Ishikawa (cell line): ENCODE results near the gene FOXP1.

ENCODE experiments used
- CEBPB ChIP-seq: IDR thresholded peaks from 2 replicates; pipeline ENCODE4 v1.6.1; 2012
- CREB1 ChIP-seq: IDR thresholded peaks from 2 replicates; pipeline ENCODE4 v1.6.1; 2012; ENCODE audit warnings: low read depth
- EGR1 ChIP-seq: IDR thresholded peaks from 2 replicates; pipeline ENCODE4 v1.6.1; 2012
- EP300 ChIP-seq: IDR thresholded peaks from 2 replicates; pipeline ENCODE4 v1.6.1; 2012; ENCODE audit warnings: borderline replicate concordance
- FOXM1 ChIP-seq: IDR thresholded peaks from 2 replicates; pipeline ENCODE4 v1.6.1; 2012; ENCODE audit warnings: low read depth, borderline replicate concordance
- MAX ChIP-seq: IDR thresholded peaks from 2 replicates; pipeline ENCODE4 v1.6.1; 2012
- NFIC ChIP-seq: IDR thresholded peaks from 2 replicates; pipeline ENCODE4 v1.6.1; 2012
- RAD21 ChIP-seq: IDR thresholded peaks from 2 replicates; pipeline ENCODE4 v1.6.1; 2012; ENCODE audit warnings: low read depth
- REST ChIP-seq: IDR thresholded peaks from 2 replicates; pipeline ENCODE4 v1.6.1; 2012; ENCODE audit warnings: low read depth, mild to moderate bottlenecking
- TAF1 ChIP-seq: IDR thresholded peaks from 2 replicates; pipeline ENCODE4 v1.6.1; 2012; ENCODE audit warnings: low read depth, mild to moderate bottlenecking
- TCF12 ChIP-seq: IDR thresholded peaks from 2 replicates; pipeline ENCODE4 v1.6.1; 2012; ENCODE audit warnings: low read depth
- TEAD4 ChIP-seq: IDR thresholded peaks from 2 replicates; pipeline ENCODE4 v1.6.1; 2012
- USF1 ChIP-seq: IDR thresholded peaks from 2 replicates; pipeline ENCODE4 v1.6.1; 2012
- YY1 ChIP-seq: IDR thresholded peaks from 2 replicates; pipeline ENCODE4 v1.6.1; 2012; ENCODE audit warnings: low read depth
- ZBTB7A ChIP-seq: IDR thresholded peaks from 2 replicates; pipeline ENCODE4 v1.6.1; 2012; ENCODE audit warnings: low read depth

FOXP1 gene

GRCh38 chr3:71413572-71413971 lies 170.0 kb downstream of the FOXP1 start:
- no peak for TF ChIP-seq TCF12
- TF ChIP-seq REST: no peak
- peak; percentile 50; the same call in 1 of the 2 replicates for TF ChIP-seq TEAD4
- TF ChIP-seq TAF1: no peak
- no peak for TF ChIP-seq EP300

DNA sequence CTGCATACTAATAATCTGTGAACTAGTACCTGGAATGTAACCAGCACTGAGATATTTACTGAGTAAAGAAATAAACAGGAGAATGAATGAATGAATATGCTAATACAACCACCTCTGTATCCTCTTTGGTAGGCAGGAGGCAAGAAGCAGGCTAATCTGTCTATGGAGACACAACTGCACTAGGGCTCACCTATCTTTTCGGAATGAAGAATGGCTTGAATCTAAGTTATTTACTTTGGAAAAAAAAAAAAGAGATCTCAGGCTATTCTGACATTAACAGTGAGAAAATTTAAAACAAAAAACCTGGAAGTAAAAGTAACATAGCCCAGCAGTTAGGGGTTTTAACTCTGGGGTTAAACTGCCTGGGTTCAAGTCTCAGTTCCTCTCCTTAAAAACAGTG lies 174.2 kb downstream of the FOXP1 start:
- TF ChIP-seq CEBPB (no peak), NFIC (no peak), EP300 (no peak), USF1 (no peak), TAF1 (no peak), REST (no peak), ZBTB7A (no peak), MAX (no peak), YY1 (no peak), EGR1 (no peak), TCF12 (no peak), TEAD4 (no peak), CREB1 (no peak), RAD21 (no peak)

GRCh38 chr3:71408903-71409302 lies 174.6 kb downstream of the FOXP1 start:
- no peak for TF ChIP-seq TAF1
- TF ChIP-seq REST: no peak
- no peak for TF ChIP-seq EGR1
- TF ChIP-seq CREB1: no peak
- TF ChIP-seq TCF12: no peak
- TF ChIP-seq RAD21: no peak

GRCh38 chr3:71407823-71408222 lies 175.7 kb downstream of the FOXP1 start:
- TF ChIP-seq TEAD4 (no peak), EP300 (no peak), YY1 (no peak), EGR1 (no peak), MAX (no peak), RAD21 (no peak), FOXM1 (no peak), TAF1 (no peak), ZBTB7A (no peak), CREB1 (no peak), REST (no peak)
